ENCODE results near the gene FNDC3B.

GRCh38 chr3:172437713-172438112 is 398.3 kb downstream of the FNDC3B start:
- no peak for TF ChIP-seq CTCF (IDR thresholded peaks at IDR 0.05; ENCODE audit: control extremely low read depth in 1 of 3, insufficient read depth in 1 of 3, low read depth in 1 of 3, low read length in 3 of 3)
- no peak for TF ChIP-seq POLR2A (IDR thresholded peaks at IDR 0.05; ENCODE audit: control extremely low read depth in 1 of 2, low read depth in 2 of 2, low read length in 2 of 2)
- TF ChIP-seq KDM5A (IDR thresholded peaks at IDR 0.05; ENCODE audit: low read length): no peak
